ENCODE results near the gene PTTG1.

The PTTG1 gene

GRCh38 chr5:160423099-160423498 is 1.4 kb downstream of the PTTG1 start:
- ChIA-PET CTCF (interaction anchor here (1.2 to 4.8 kb wide), 5 partner anchors 8 to 46 kb away, joined by 3 to 39 read pairs (median 4); no protein-coding TSS in a partner anchor), POLR2A (interaction anchor here (0.6 to 1.9 kb wide), 2 partner anchors 45 to 1109 kb away, joined by 3 to 9 read pairs; no protein-coding TSS in a partner anchor)
- 50% methylated on average over 2 of the region's 2 CpGs for WGBS (ENCODE audit: insufficient coverage)
- Histone ChIP-seq H3K36me3 (ENCODE audit: control insufficient read depth in 4 of 4, insufficient read depth in 4 of 4, low read length in 3 of 4) (peaks cover 0 to 25% (median 5%) of the 10 kb centered on the region in 4 experiments), H3K27me3 (replicated peaks in 2 of 5; ENCODE audit: control insufficient read depth in 4 of 5, insufficient read depth in 5 of 5, low read length in 4 of 5) (no peaks in the 10 kb centered on the region), H3K4me3 (ENCODE audit: control insufficient read depth in 1 of 7, extremely low read depth in 1 of 7, insufficient read depth in 4 of 7, low read depth in 2 of 7, low read length in 6 of 7) (peak overlapping the region in 2 of 7 experiments; percentile 76 to 89), H3K4me1 (ENCODE audit: control extremely low read depth in 1 of 4, control insufficient read depth in 4 of 4, insufficient read depth in 4 of 4, low read length in 3 of 4) (peaks cover 29 to 66% (median 43%) of the 10 kb centered on the region in 4 experiments), H3K9me3 (ENCODE audit: control extremely low read depth in 1 of 5, control insufficient read depth in 4 of 5, insufficient read depth in 2 of 5, low read depth in 1 of 5, low read length in 4 of 5) (no peaks in the 10 kb centered on the region), H3K27ac (ENCODE audit: insufficient read depth in 1 of 2, low read depth in 1 of 2, low read length in 2 of 2, poor library complexity in 1 of 2, severe bottlenecking in 2 of 2) (no peak overlapping the region)
- no peak for DNase-seq

- CTCF ChIA-PET, result interaction anchor here (1.1 to 4.0 kb wide), 4 partner anchors 9 to 100 kb away, joined by 3 to 28 read pairs (median 6); partner anchors contain the start of gene SLU7
- Histone ChIP-seq H3K9me3 (ENCODE audit: control extremely low read depth in 1 of 5, control insufficient read depth in 4 of 5, insufficient read depth in 2 of 5, low read depth in 1 of 5, low read length in 4 of 5) (no peaks in the 10 kb centered on the region), H3K36me3 (ENCODE audit: control insufficient read depth in 4 of 4, insufficient read depth in 4 of 4, low read length in 3 of 4) (peaks cover 4 to 42% (median 12%) of the 10 kb centered on the region in 4 experiments), H3K4me3 (ENCODE audit: control insufficient read depth in 1 of 7, extremely low read depth in 1 of 7, insufficient read depth in 4 of 7, low read depth in 2 of 7, low read length in 6 of 7) (no peak overlapping the region), H3K27me3 (replicated peaks in 2 of 5; ENCODE audit: control insufficient read depth in 4 of 5, insufficient read depth in 5 of 5, low read length in 4 of 5) (no peaks in the 10 kb centered on the region), H3K27ac (ENCODE audit: insufficient read depth in 1 of 2, low read depth in 1 of 2, low read length in 2 of 2, poor library complexity in 1 of 2, severe bottlenecking in 2 of 2) (no peak overlapping the region), H3K4me1 (ENCODE audit: control extremely low read depth in 1 of 4, control insufficient read depth in 4 of 4, insufficient read depth in 4 of 4, low read length in 3 of 4) (peaks cover 10 to 35% (median 19%) of the 10 kb centered on the region in 4 experiments)
- 100% methylated on average over 3 of the region's 4 CpGs for WGBS (ENCODE audit: insufficient coverage)
- no peak for DNase-seq
- POLR2A ChIA-PET, result no interaction called here
Measured at GRCh38 chr5:160427607-160428006, 6.0 kb downstream of the PTTG1 start.

DNA sequence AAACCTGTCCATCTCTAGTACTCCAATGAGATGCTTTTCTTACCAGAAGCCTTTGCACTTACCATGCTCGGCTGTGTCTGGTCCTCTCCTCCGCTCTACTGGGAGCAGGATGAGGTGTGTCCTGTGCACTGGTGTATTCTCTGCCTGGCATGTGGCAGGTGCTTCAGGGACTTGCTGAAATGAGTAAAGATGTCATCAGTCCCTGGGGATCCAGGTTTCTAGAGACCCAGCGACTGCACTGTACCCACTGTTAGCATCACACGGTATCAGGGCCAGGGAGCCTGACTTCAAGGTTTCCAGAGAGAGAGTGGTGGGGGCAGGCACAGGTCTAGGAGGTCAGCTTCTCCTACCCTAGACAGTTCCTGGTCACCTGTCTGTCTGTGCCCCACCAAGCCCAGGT is 10.5 kb downstream of the PTTG1 start:
- no peak overlapping the region for H3K4me3 ChIP-seq (ENCODE audit: control insufficient read depth in 1 of 7, extremely low read depth in 1 of 7, insufficient read depth in 4 of 7, low read depth in 2 of 7, low read length in 6 of 7)
- peaks cover 0 to 9% (median 6%) of the 10 kb centered on the region in 4 experiments for H3K4me1 ChIP-seq (ENCODE audit: control extremely low read depth in 1 of 4, control insufficient read depth in 4 of 4, insufficient read depth in 4 of 4, low read length in 3 of 4)
- no peaks in the 10 kb centered on the region for H3K9me3 ChIP-seq (ENCODE audit: control extremely low read depth in 1 of 5, control insufficient read depth in 4 of 5, insufficient read depth in 2 of 5, low read depth in 1 of 5, low read length in 4 of 5)
- CTCF ChIA-PET, result no interaction called here
- H3K27ac ChIP-seq (ENCODE audit: insufficient read depth in 1 of 2, low read depth in 1 of 2, low read length in 2 of 2, poor library complexity in 1 of 2, severe bottlenecking in 2 of 2), result no peak overlapping the region
- 100% methylated on average over 2 of the region's 4 CpGs for WGBS (ENCODE audit: insufficient coverage)
- POLR2A ChIA-PET, result no interaction called here
- no peaks in the 10 kb centered on the region for H3K27me3 ChIP-seq (replicated peaks in 2 of 5; ENCODE audit: control insufficient read depth in 4 of 5, insufficient read depth in 5 of 5, low read length in 4 of 5)
- H3K36me3 ChIP-seq (ENCODE audit: control insufficient read depth in 4 of 4, insufficient read depth in 4 of 4, low read length in 3 of 4), result peaks cover 4 to 26% (median 12%) of the 10 kb centered on the region in 4 experiments
- DNase-seq, result no peak

DNA sequence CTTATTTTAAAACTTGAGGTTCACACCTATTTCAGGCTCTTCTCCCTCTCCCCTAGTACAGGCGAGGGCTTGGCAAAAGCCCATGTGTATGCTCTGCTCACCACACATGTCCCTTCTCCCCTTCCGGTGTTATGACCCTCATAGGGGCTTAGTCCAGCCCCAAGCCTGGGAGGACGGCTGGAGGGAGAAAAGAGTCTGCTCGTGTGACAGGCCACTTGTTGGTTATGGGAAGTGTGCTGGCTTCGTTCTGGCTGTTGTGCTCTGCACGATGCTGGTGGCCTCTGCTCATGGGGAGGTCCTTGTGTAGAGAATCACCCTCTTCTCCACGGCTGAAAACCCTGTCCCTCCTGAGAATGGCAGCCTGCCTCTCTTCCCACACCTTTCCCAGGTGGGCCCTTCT is 11.1 kb downstream of the PTTG1 start:
- Histone ChIP-seq H3K27me3 (replicated peaks in 2 of 5; ENCODE audit: control insufficient read depth in 4 of 5, insufficient read depth in 5 of 5, low read length in 4 of 5) (no peaks in the 10 kb centered on the region), H3K36me3 (ENCODE audit: control insufficient read depth in 4 of 4, insufficient read depth in 4 of 4, low read length in 3 of 4) (peaks cover 2 to 20% (median 9%) of the 10 kb centered on the region in 4 experiments), H3K4me1 (ENCODE audit: control extremely low read depth in 1 of 4, control insufficient read depth in 4 of 4, insufficient read depth in 4 of 4, low read length in 3 of 4) (peaks cover 0 to 9% (median 6%) of the 10 kb centered on the region in 4 experiments), H3K9me3 (ENCODE audit: control extremely low read depth in 1 of 5, control insufficient read depth in 4 of 5, insufficient read depth in 2 of 5, low read depth in 1 of 5, low read length in 4 of 5) (no peaks in the 10 kb centered on the region), H3K4me3 (ENCODE audit: control insufficient read depth in 1 of 7, extremely low read depth in 1 of 7, insufficient read depth in 4 of 7, low read depth in 2 of 7, low read length in 6 of 7) (no peak overlapping the region), H3K27ac (ENCODE audit: insufficient read depth in 1 of 2, low read depth in 1 of 2, low read length in 2 of 2, poor library complexity in 1 of 2, severe bottlenecking in 2 of 2) (no peak overlapping the region)
- no peak for DNase-seq
- ChIA-PET POLR2A (no interaction called here), CTCF (no interaction called here)
- 96% methylated on average over 4 of the region's 7 CpGs for whole genome bisulfite sequencing (ENCODE audit: insufficient coverage)

GRCh38 chr5:160434022-160434531 is 12.4 kb downstream of the PTTG1 start:
- no peak overlapping the region for H3K4me3 ChIP-seq (ENCODE audit: control insufficient read depth in 1 of 7, extremely low read depth in 1 of 7, insufficient read depth in 4 of 7, low read depth in 2 of 7, low read length in 6 of 7)
- H3K9me3 ChIP-seq (ENCODE audit: control extremely low read depth in 1 of 5, control insufficient read depth in 4 of 5, insufficient read depth in 2 of 5, low read depth in 1 of 5, low read length in 4 of 5), result no peaks in the 10 kb centered on the region
- CTCF ChIA-PET, result interaction anchor here (0.8 to 1.0 kb wide), 3 partner anchors 18 to 74 kb away, joined by 3 to 4 read pairs (median 3); no protein-coding TSS in a partner anchor
- H3K36me3 ChIP-seq (ENCODE audit: control insufficient read depth in 4 of 4, insufficient read depth in 4 of 4, low read length in 3 of 4), result peaks cover 0 to 8% (median 4%) of the 10 kb centered on the region in 4 experiments
- POLR2A ChIA-PET, result no interaction called here
- DNase-seq, result no peak
- no peak overlapping the region for H3K27ac ChIP-seq (ENCODE audit: insufficient read depth in 1 of 2, low read depth in 1 of 2, low read length in 2 of 2, poor library complexity in 1 of 2, severe bottlenecking in 2 of 2)
- H3K4me1 ChIP-seq (ENCODE audit: control extremely low read depth in 1 of 4, control insufficient read depth in 4 of 4, insufficient read depth in 4 of 4, low read length in 3 of 4), result peaks cover 7 to 14% (median 12%) of the 10 kb centered on the region in 4 experiments
- WGBS (ENCODE audit: insufficient coverage), result 97% methylated on average over 9 of the region's 9 CpGs
- no peaks in the 10 kb centered on the region for H3K27me3 ChIP-seq (replicated peaks in 2 of 5; ENCODE audit: control insufficient read depth in 4 of 5, insufficient read depth in 5 of 5, low read length in 4 of 5)

DNA sequence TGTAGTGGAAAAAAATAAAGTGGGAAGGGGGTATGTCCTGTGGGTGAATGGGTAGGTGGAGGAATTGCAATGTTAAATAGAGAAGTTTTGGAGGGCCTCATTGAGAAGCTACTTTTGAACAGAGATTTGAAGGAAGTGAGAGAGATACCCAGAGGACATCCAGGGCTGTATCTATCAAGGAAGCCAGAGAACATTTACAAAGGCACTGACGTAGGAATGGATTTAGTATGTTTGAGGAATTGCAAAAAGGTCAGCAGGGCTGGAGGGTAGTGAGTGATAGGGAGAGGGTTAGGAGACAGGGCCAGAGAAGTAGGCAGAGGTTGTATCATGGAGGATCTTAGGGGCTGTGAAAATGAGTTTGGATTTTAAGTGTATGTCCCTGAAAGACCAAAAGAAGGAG is 13.9 kb downstream of the PTTG1 start:
- Histone ChIP-seq H3K36me3 (ENCODE audit: control insufficient read depth in 4 of 4, insufficient read depth in 4 of 4, low read length in 3 of 4) (peaks cover 0 to 3% (median 0%) of the 10 kb centered on the region in 4 experiments), H3K9me3 (ENCODE audit: control extremely low read depth in 1 of 5, control insufficient read depth in 4 of 5, insufficient read depth in 2 of 5, low read depth in 1 of 5, low read length in 4 of 5) (no peaks in the 10 kb centered on the region), H3K27ac (ENCODE audit: insufficient read depth in 1 of 2, low read depth in 1 of 2, low read length in 2 of 2, poor library complexity in 1 of 2, severe bottlenecking in 2 of 2) (no peak overlapping the region), H3K4me1 (ENCODE audit: control extremely low read depth in 1 of 4, control insufficient read depth in 4 of 4, insufficient read depth in 4 of 4, low read length in 3 of 4) (peaks cover 7 to 19% (median 17%) of the 10 kb centered on the region in 4 experiments), H3K27me3 (replicated peaks in 2 of 5; ENCODE audit: control insufficient read depth in 4 of 5, insufficient read depth in 5 of 5, low read length in 4 of 5) (no peaks in the 10 kb centered on the region), H3K4me3 (ENCODE audit: control insufficient read depth in 1 of 7, extremely low read depth in 1 of 7, insufficient read depth in 4 of 7, low read depth in 2 of 7, low read length in 6 of 7) (no peak overlapping the region)
- CTCF ChIA-PET, result interaction anchor here (1.2 to 1.4 kb wide), 2 partner anchors 12 to 73 kb away, joined by 4 to 5 read pairs; no protein-coding TSS in a partner anchor
- POLR2A ChIA-PET, result no interaction called here
- 100% methylated on average over 1 of the region's 1 CpG for WGBS (ENCODE audit: insufficient coverage)
- no peak for DNase-seq

DNA sequence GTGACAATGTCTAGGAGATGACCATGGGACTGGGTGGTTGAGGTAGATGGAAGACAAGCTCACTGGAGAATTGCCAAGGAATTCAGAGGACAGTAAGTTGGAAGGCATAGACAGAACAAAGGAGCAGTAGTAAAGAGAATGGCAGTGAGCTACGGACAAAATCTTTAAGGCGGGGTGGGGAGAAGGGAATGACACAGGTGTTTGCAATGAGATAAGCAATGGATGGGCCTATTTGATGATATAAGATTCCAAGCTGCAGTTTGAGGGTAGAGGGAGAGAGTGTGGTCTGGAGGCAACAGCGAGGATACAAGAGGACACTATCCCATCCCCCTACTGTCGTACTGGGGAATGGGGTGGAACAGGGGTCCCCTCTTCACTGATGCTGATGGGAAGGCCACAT is 14.4 kb downstream of the PTTG1 start:
- peaks cover 0 to 1% (median 0%) of the 10 kb centered on the region in 4 experiments for H3K36me3 ChIP-seq (ENCODE audit: control insufficient read depth in 4 of 4, insufficient read depth in 4 of 4, low read length in 3 of 4)
- H3K4me3 ChIP-seq (ENCODE audit: control insufficient read depth in 1 of 7, extremely low read depth in 1 of 7, insufficient read depth in 4 of 7, low read depth in 2 of 7, low read length in 6 of 7), result no peak overlapping the region
- H3K27ac ChIP-seq (ENCODE audit: insufficient read depth in 1 of 2, low read depth in 1 of 2, low read length in 2 of 2, poor library complexity in 1 of 2, severe bottlenecking in 2 of 2), result no peak overlapping the region
- CTCF ChIA-PET, result interaction anchor here (1.2 to 1.4 kb wide), 2 partner anchors 12 to 72 kb away, joined by 4 to 5 read pairs; no protein-coding TSS in a partner anchor
- peaks cover 8 to 24% (median 21%) of the 10 kb centered on the region in 4 experiments for H3K4me1 ChIP-seq (ENCODE audit: control extremely low read depth in 1 of 4, control insufficient read depth in 4 of 4, insufficient read depth in 4 of 4, low read length in 3 of 4)
- POLR2A ChIA-PET, result interaction anchor here (0.7 kb wide), 1 partner anchor 11 kb away, joined by 3 read pairs; no protein-coding TSS in a partner anchor
- DNase-seq, result no peak
- H3K9me3 ChIP-seq (ENCODE audit: control extremely low read depth in 1 of 5, control insufficient read depth in 4 of 5, insufficient read depth in 2 of 5, low read depth in 1 of 5, low read length in 4 of 5), result no peaks in the 10 kb centered on the region
- WGBS (ENCODE audit: insufficient coverage), result 96% methylated on average over 4 of the region's 4 CpGs
- no peaks in the 10 kb centered on the region for H3K27me3 ChIP-seq (replicated peaks in 2 of 5; ENCODE audit: control insufficient read depth in 4 of 5, insufficient read depth in 5 of 5, low read length in 4 of 5)
